Glutamatergic neuron (in vitro differentiated cells): ENCODE measurements around the gene TSPAN31. TPM values are rescaled to one million over a fixed set of nuclear protein-coding genes. Genes with fewer than 3 reads are reported as not detected.

Experiments used
- DNase-seq: peaks from one replicate; pipeline ENCODE4 v3.0.0; 2022
- H3K27ac Mint-ChIP-seq: one replicate; pipeline ENCODE4 v1.8.0; 2020; ENCODE audit warnings: mild to moderate bottlenecking, mixed read lengths, inconsistent platforms; ENCODE audit not compliant: unreplicated experiment
- H3K27me3 Mint-ChIP-seq: one replicate; pipeline ENCODE4 v1.8.0; 2020; ENCODE audit warnings: mild to moderate bottlenecking, moderate library complexity, mixed read lengths, inconsistent platforms; ENCODE audit not compliant: unreplicated experiment
- H3K36me3 Mint-ChIP-seq: one replicate; pipeline ENCODE4 v1.8.0; 2020; ENCODE audit warnings: mild to moderate bottlenecking, mixed read lengths, inconsistent platforms; ENCODE audit not compliant: unreplicated experiment
- H3K4me1 Mint-ChIP-seq: one replicate; pipeline ENCODE4 v1.8.0; 2020; ENCODE audit warnings: mild to moderate bottlenecking, low read depth, mixed read lengths, inconsistent platforms; ENCODE audit not compliant: unreplicated experiment
- H3K4me3 Mint-ChIP-seq: one replicate; pipeline ENCODE4 v1.8.0; 2020; ENCODE audit warnings: mild to moderate bottlenecking, mixed read lengths, inconsistent platforms; ENCODE audit not compliant: unreplicated experiment
- H3K9me3 Mint-ChIP-seq: one replicate; pipeline ENCODE4 v1.8.0; 2020; ENCODE audit warnings: mild to moderate bottlenecking, moderate library complexity, mixed read lengths, inconsistent platforms; ENCODE audit not compliant: unreplicated experiment
- total RNA-seq: library from RNA; stranded (reverse); fragmentation: NEBNext Ultra II Directional; extraction: Animal tissue kit (Norgen Biotek cat#: 25700); gene quantifications from one replicate; pipeline ENCODE4 v1.2.1, GENCODE V29; 2021; ENCODE audit not compliant: unreplicated experiment
- TF ChIP-seq, protein P1 (sequence below): fragments of 200-600 bp; sonication (generic); IDR thresholded peaks from one replicate; pipeline ENCODE4 v1.5.0; 2021; ENCODE audit not compliant: partially characterized antibody, unreplicated experiment

TSPAN31 gene
- total RNA-seq, 1 donor from 2014 or later, result 27.2 TPM

DNA sequence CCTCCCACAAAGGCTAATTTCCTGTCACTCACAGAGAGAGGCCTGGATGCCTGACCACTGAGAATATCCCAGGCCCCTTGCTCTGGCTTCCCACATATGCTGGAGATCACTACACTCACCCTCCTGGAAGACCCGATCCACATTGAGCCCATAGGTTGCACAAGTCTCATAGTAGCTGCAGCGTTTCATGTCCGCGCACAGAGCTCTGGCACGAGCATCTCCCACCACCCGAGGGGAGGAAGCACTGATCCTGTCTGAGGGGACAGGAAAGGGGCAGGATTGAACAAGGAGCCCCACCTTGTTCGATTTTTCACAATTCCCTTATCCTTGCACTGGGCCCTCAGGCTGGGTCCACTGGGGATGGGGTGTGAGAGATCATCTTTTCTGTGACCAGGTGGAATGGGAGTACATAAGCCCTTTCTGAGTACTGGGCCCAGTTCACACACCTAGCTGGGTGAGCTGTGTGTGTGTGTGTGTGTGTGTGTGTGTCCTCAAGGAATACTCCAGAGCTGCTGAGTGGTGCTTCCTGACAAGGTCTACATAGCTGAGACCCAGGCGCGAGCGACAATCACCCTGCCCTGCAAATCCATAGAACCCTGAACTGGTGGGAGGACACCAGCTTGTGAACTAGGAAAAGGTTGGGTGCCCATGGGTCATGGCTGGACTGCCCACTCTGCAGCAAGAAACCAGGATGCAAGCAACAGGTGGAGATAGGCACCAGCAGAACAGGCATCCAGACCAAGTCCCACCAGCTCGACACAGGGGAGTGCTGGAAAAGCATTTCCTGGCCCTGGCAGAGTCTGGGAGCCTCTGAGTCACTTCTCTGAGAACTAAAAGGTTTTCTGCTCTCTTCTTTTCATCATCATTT lies 11.9 kb upstream of the TSPAN31 start:
- no peak for DNase-seq
- Mint-ChIP-seq H3K27me3 (peaks cover 36% of the 10 kb centered on the region), H3K4me3 (no peak overlapping the region), H3K27ac (no peak overlapping the region), H3K4me1 (peaks cover 19% of the 10 kb centered on the region), H3K36me3 (peaks cover 21% of the 10 kb centered on the region), H3K9me3 (peaks cover 13% of the 10 kb centered on the region)
- TF ChIP-seq, protein P1, sequence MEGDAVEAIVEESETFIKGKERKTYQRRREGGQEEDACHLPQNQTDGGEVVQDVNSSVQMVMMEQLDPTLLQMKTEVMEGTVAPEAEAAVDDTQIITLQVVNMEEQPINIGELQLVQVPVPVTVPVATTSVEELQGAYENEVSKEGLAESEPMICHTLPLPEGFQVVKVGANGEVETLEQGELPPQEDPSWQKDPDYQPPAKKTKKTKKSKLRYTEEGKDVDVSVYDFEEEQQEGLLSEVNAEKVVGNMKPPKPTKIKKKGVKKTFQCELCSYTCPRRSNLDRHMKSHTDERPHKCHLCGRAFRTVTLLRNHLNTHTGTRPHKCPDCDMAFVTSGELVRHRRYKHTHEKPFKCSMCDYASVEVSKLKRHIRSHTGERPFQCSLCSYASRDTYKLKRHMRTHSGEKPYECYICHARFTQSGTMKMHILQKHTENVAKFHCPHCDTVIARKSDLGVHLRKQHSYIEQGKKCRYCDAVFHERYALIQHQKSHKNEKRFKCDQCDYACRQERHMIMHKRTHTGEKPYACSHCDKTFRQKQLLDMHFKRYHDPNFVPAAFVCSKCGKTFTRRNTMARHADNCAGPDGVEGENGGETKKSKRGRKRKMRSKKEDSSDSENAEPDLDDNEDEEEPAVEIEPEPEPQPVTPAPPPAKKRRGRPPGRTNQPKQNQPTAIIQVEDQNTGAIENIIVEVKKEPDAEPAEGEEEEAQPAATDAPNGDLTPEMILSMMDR, result no peak

DNA sequence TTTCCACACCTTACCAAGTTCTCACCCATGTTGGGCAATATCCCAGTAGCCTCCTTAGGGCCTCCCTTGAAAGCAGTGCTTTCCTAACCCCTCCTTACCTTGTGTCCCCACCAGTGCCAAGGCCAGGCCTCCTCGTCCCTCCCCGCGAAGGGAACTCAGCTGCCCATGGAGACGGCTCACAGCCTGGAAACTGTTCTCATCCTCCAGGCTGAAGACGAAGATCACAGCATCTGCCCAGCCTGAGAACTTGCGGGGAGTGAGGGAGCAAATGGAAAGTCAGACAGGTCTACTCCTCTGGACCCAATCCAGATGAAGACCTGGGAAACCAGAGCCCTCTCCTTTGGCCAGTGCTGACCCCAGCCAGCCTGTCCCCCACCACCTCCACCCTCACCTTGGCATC lies 10.9 kb upstream of the TSPAN31 start:
- Mint-ChIP-seq H3K4me3 (peak overlapping the region; percentile 80), H3K4me1 (peaks cover 19% of the 10 kb centered on the region), H3K27ac (no peak overlapping the region), H3K27me3 (peaks cover 33% of the 10 kb centered on the region), H3K9me3 (peaks cover 8% of the 10 kb centered on the region), H3K36me3 (peaks cover 15% of the 10 kb centered on the region)
- DNase-seq, result no peak
- TF ChIP-seq, protein P1, result no peak

- H3K4me3 Mint-ChIP-seq, result peak overlapping the region; percentile 80
- DNase-seq, result no peak
- peaks cover 11% of the 10 kb centered on the region for H3K9me3 Mint-ChIP-seq
- H3K36me3 Mint-ChIP-seq, result peaks cover 15% of the 10 kb centered on the region
- peaks cover 25% of the 10 kb centered on the region for H3K4me1 Mint-ChIP-seq
- peaks cover 35% of the 10 kb centered on the region for H3K27me3 Mint-ChIP-seq
- H3K27ac Mint-ChIP-seq, result peak overlapping the region; percentile 62
- TF ChIP-seq, protein P1, result no peak
Measured at GRCh38 chr12:57734591-57734990, 10.2 kb upstream of the TSPAN31 start.

- DNase-seq, result no peak
- H3K27me3 Mint-ChIP-seq, result peaks cover 30% of the 10 kb centered on the region
- TF ChIP-seq, protein P1, result no peak
- H3K4me3 Mint-ChIP-seq, result peak overlapping the region; percentile 80
- H3K27ac Mint-ChIP-seq, result no peak overlapping the region
- H3K4me1 Mint-ChIP-seq, result peaks cover 25% of the 10 kb centered on the region
- peaks cover 11% of the 10 kb centered on the region for H3K9me3 Mint-ChIP-seq
- peaks cover 15% of the 10 kb centered on the region for H3K36me3 Mint-ChIP-seq
Measured at GRCh38 chr12:57735198-57735855, 9.5 kb upstream of the TSPAN31 start.
